Tibial artery (tissue), 4 donors: ENCODE results near the gene ZYG11A.

Experiments
- DNase-seq, 2 donors: peaks; one replicate each; pipeline ENCODE4 v3.0.0-alpha.2; 2019
- H3K27ac ChIP-seq, 2 donors: fragments of 200-600 bp; sonication (generic) in 1 of 2; 1 replicate in 1 of 2; 2 replicates in 1 of 2; pipeline ENCODE4 v1.5.1; 2018 to 2019; ENCODE audit warnings: mild to moderate bottlenecking in 1 of 2
- H3K27me3 ChIP-seq, 2 donors: fragments of 200-600 bp; sonication (generic) in 1 of 2; one replicate each; pipeline versions ENCODE4 v1.5.1 to v1.6.0; 2016 to 2019
- H3K36me3 ChIP-seq, 3 donors: fragments of 200-600 bp; sonication (generic) in 2 of 3; one replicate each; pipeline ENCODE4 v1.5.1; 2016 to 2019; ENCODE audit warnings: mild to moderate bottlenecking in 2 of 3
- H3K4me1 ChIP-seq, 4 donors: fragments of 200-600 bp; sonication (generic) in 2 of 4; 1 replicate in 3 of 4; 2 replicates in 1 of 4; pipeline ENCODE4 v1.5.1; 2016 to 2019
- H3K4me3 ChIP-seq, 2 donors: fragments of 200-600 bp; sonication (generic) in 1 of 2; 1 replicate in 1 of 2; 2 replicates in 1 of 2; pipeline ENCODE4 v1.5.1; 2018 to 2019; ENCODE audit warnings: mild to moderate bottlenecking in 2 of 2
- H3K9me3 ChIP-seq, 3 donors: fragments of 200-600 bp; sonication (generic) in 1 of 3; one replicate each; pipeline ENCODE4 v1.5.1; 2016 to 2019
- intact Hi-C: fragments of 100-400 bp; cut with DNase I; formaldehyde crosslinking; loops from one replicate; pipeline ENCODE4 v1.15.0; 2023; ENCODE audit warnings: low total_unique reads
- TF ChIP-seq, protein P1 (sequence below), 2 experiments: fragments of 200-600 bp in 1 of 2; fragments of 450-650 bp in 1 of 2; IDR thresholded peaks; one replicate each; pipeline ENCODE4 v1.5.1; 2017 to 2019; ENCODE audit warnings: antibody characterized with exemption in 2 of 2, mild to moderate bottlenecking in 1 of 2, moderate library complexity in 1 of 2

ZYG11A gene

DNA sequence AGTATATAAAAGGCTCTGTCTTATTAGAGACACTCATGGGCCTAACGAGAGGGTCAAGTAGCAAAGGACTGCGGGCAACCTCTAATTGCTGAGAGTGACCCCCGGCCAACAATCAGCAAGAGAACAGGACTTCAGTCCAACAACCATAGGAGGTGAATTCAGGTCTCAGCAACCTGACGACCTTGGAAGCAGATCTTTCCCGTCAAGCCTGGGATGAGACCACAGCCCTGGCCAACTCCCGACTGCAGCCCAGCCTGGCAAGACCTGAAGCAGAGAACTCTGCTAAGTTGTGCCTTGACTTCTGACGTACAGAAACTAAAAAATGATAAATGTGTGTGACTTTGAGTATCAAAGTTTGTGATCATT is 73.3 kb downstream of the ZYG11A start:
- H3K27ac ChIP-seq, result no peak overlapping the region
- TF ChIP-seq, protein P1, sequence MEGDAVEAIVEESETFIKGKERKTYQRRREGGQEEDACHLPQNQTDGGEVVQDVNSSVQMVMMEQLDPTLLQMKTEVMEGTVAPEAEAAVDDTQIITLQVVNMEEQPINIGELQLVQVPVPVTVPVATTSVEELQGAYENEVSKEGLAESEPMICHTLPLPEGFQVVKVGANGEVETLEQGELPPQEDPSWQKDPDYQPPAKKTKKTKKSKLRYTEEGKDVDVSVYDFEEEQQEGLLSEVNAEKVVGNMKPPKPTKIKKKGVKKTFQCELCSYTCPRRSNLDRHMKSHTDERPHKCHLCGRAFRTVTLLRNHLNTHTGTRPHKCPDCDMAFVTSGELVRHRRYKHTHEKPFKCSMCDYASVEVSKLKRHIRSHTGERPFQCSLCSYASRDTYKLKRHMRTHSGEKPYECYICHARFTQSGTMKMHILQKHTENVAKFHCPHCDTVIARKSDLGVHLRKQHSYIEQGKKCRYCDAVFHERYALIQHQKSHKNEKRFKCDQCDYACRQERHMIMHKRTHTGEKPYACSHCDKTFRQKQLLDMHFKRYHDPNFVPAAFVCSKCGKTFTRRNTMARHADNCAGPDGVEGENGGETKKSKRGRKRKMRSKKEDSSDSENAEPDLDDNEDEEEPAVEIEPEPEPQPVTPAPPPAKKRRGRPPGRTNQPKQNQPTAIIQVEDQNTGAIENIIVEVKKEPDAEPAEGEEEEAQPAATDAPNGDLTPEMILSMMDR (IDR thresholded peaks at IDR 0.05), result no peak
- H3K27me3 ChIP-seq, result no peaks in the 10 kb centered on the region
- intact Hi-C loops, result no loop called here
- H3K9me3 ChIP-seq, result no peaks in the 10 kb centered on the region
- H3K36me3 ChIP-seq, result peaks cover 0 to 25% (median 10%) of the 10 kb centered on the region in 3 donors
- no peak overlapping the region for H3K4me3 ChIP-seq
- no peak for DNase-seq
- H3K4me1 ChIP-seq, result peaks cover 0 to 5% (median 2%) of the 10 kb centered on the region in 4 donors

GRCh38 chr1:52916241-52916975 is 73.8 kb downstream of the ZYG11A start:
- H3K9me3 ChIP-seq, result no peaks in the 10 kb centered on the region
- H3K27ac ChIP-seq, result no peak overlapping the region
- intact Hi-C loops, result no loop called here
- DNase-seq, result peak in 1 of 2 donors; percentile 54
- H3K4me3 ChIP-seq, result no peak overlapping the region
- TF ChIP-seq, protein P1 (IDR thresholded peaks at IDR 0.05), result no peak
- peaks cover 0 to 5% (median 2%) of the 10 kb centered on the region in 4 donors for H3K4me1 ChIP-seq
- peaks cover 0 to 19% (median 4%) of the 10 kb centered on the region in 3 donors for H3K36me3 ChIP-seq
- H3K27me3 ChIP-seq, result no peaks in the 10 kb centered on the region

GRCh38 chr1:52917156-52917555 is 74.6 kb downstream of the ZYG11A start:
- no peak for DNase-seq
- Histone ChIP-seq H3K36me3 (peaks cover 0 to 15% (median 0%) of the 10 kb centered on the region in 3 donors), H3K9me3 (no peaks in the 10 kb centered on the region), H3K27ac (no peak overlapping the region), H3K4me1 (peaks cover 0 to 5% (median 2%) of the 10 kb centered on the region in 4 donors), H3K4me3 (no peak overlapping the region), H3K27me3 (no peaks in the 10 kb centered on the region)
- intact Hi-C loops, result no loop called here
- TF ChIP-seq, protein P1 (IDR thresholded peaks at IDR 0.05), result no peak

GRCh38 chr1:52917581-52917980 is 75.0 kb downstream of the ZYG11A start:
- H3K27ac ChIP-seq, result no peak overlapping the region
- no peaks in the 10 kb centered on the region for H3K9me3 ChIP-seq
- peaks cover 0 to 5% (median 2%) of the 10 kb centered on the region in 4 donors for H3K4me1 ChIP-seq
- no peak for DNase-seq
- peaks cover 0 to 15% (median 0%) of the 10 kb centered on the region in 3 donors for H3K36me3 ChIP-seq
- no peak overlapping the region for H3K4me3 ChIP-seq
- H3K27me3 ChIP-seq, result no peaks in the 10 kb centered on the region
- intact Hi-C loops, result no loop called here
- TF ChIP-seq, protein P1 (IDR thresholded peaks at IDR 0.05), result no peak

GRCh38 chr1:52918201-52918600 is 75.6 kb downstream of the ZYG11A start:
- no peak overlapping the region for H3K27ac ChIP-seq
- peaks cover 0 to 15% (median 0%) of the 10 kb centered on the region in 3 donors for H3K36me3 ChIP-seq
- DNase-seq, result no peak
- H3K27me3 ChIP-seq, result no peaks in the 10 kb centered on the region
- H3K9me3 ChIP-seq, result no peaks in the 10 kb centered on the region
- TF ChIP-seq, protein P1 (IDR thresholded peaks at IDR 0.05), result no peak
- H3K4me1 ChIP-seq, result peaks cover 0 to 5% (median 2%) of the 10 kb centered on the region in 4 donors
- no peak overlapping the region for H3K4me3 ChIP-seq
- intact Hi-C loops, result no loop called here
